Coronary artery (tissue), 2 donors: ENCODE data around the gene RS1.

Source experiments
- DNase-seq: peaks from one replicate; pipeline ENCODE4 v3.0.0-alpha.2; 2017; ENCODE audit warnings: low spot score
- H3K27ac ChIP-seq, 2 donors: fragments of 200-600 bp; sonication (generic); one replicate each; pipeline ENCODE4 v1.5.1; 2016 to 2019
- H3K4me3 ChIP-seq: fragments of 200-600 bp; sonication (generic); 2 replicates; pipeline ENCODE4 v1.5.1; 2016; ENCODE audit warnings: mild to moderate bottlenecking, moderate library complexity
- TF ChIP-seq, protein P1 (sequence below): fragments of 200-600 bp; sonication (generic); IDR thresholded peaks from one replicate; pipeline ENCODE4 v1.5.1; 2019; ENCODE audit warnings: antibody characterized with exemption

RS1 gene

DNA sequence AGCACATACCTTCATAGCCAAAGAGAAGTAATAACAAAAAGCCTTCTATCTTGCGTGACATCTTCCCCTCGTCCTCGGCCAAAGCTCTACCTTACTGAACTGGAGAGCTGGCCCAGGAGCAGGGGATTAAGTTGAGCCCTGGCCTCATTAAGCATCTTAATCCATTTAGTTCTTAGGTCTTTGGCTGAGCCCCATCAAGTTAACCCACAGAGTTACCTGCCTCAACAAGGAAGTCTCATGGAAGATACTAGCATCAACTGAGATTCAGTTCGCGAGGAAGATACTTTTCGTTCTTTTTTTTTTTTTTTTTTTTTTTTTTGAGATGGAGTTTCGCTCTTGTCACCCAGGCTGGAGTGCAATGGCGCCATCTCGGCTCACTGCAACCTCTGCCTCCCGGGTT lies at the start of gene RS1:
Gene RS1, minus strand, starts transcription at position 101 of the 400 bp plus-strand sequence. Its CDS starts 40 bp downstream, at position 61.
- H3K27ac ChIP-seq: no peak within 1 kb of the TSS
- no peak for DNase-seq
- no peak within 1 kb of the TSS for H3K4me3 ChIP-seq
- TF ChIP-seq, protein P1, sequence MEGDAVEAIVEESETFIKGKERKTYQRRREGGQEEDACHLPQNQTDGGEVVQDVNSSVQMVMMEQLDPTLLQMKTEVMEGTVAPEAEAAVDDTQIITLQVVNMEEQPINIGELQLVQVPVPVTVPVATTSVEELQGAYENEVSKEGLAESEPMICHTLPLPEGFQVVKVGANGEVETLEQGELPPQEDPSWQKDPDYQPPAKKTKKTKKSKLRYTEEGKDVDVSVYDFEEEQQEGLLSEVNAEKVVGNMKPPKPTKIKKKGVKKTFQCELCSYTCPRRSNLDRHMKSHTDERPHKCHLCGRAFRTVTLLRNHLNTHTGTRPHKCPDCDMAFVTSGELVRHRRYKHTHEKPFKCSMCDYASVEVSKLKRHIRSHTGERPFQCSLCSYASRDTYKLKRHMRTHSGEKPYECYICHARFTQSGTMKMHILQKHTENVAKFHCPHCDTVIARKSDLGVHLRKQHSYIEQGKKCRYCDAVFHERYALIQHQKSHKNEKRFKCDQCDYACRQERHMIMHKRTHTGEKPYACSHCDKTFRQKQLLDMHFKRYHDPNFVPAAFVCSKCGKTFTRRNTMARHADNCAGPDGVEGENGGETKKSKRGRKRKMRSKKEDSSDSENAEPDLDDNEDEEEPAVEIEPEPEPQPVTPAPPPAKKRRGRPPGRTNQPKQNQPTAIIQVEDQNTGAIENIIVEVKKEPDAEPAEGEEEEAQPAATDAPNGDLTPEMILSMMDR: no peak

DNA sequence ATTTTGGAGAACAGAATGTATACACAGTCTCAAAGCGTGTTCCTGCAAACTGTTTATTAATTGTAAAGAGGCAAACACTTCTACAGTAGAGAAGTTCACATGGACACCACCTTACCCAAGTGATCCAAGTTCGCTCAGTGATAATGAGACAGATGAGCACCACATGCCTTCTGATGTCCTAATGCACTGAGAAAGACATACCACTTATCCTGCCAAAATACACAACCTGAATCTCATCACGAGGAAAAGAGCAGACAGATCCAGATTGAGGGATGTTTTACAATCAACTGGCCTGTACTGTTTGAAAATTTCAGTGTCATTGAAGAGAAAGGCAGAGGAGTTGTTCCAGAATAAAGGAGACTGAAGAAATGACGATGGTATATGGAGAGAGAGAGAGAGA lies 47.9 kb upstream of the RS1 start:
- DNase-seq: no peak
- TF ChIP-seq, protein P1: no peak

DNA sequence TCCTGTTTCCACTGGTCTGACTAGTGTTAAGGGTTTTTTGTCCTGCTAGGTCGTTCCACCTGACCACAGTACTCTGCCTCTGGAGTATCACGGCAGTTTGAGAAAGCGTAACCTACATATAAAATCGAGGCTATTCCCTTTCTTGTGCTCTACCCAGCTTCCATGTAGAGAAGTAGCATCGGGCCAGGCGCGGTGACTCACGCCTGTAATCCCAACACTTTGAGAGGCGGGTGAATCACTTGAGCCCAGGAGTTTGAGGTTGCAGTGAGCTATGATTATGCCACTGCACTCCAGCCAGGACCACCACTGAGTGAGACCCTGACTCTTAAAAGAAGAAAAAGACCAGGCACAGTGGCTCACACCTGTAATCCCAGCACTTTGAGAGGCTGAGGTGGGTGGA lies 43.0 kb upstream of the RS1 start:
- Histone ChIP-seq H3K27ac (no peak overlapping the region), H3K4me3 (no peak overlapping the region)
- TF ChIP-seq, protein P1: no peak
- no peak for DNase-seq

More for the DNA sequence above, 47.9 kb upstream of the RS1 start:
- no peak overlapping the region for H3K27ac ChIP-seq
- no peak overlapping the region for H3K4me3 ChIP-seq

DNA sequence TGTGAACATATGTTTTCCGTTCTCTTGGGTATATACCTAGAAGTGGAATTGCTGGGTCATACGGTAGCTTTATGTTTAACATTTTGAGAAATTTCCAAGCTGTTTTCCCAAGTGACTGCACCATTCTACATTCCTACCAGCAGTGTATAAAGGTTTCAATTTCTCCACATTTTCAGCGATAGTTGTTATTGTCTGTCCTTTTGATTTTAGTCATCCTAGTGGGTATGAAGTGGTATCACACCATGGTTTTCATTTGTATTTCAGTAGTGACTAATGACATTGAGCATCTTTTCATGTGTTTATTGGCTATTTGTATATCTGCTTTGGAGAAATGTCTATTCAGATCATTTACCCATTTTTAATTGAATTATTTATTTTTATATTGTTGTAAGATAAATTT lies 37.9 kb upstream of the RS1 start:
- DNase-seq: no peak
- Histone ChIP-seq H3K4me3 (no peak overlapping the region), H3K27ac (no peak overlapping the region)
- TF ChIP-seq, protein P1: no peak

DNA sequence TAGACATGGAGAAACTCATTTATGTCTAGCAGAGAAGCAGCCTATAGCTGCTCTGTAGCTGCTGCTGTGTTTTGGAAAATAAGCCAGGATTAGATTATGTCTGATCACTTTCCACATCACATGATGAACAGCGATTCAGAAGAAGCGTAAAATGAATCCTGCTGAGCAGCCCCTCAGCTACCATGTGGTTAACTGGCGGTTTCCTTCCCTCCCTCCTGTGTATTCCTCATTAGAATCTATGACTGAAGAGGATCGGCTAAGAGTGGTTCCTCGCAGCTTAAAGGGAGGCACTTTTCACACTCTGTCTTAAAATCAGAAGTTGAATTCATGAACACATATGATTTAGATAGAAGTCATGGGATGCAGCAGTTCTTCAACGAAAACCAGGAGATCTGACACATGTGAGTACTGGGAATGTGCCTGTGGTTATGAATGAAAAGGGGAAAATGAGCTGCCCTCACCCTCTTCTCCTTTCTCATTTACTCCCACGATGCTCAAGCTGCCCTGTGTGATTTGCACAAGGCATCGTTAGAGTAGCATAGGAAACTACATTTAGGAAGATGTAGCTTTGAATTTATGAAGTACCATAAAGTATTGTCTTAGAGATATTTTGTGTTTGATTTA lies 35.6 kb upstream of the RS1 start, which contains the start of gene PPEF1:
Gene PPEF1, plus strand, starts transcription at position 220 of the 624 bp plus-strand sequence. Its CDS starts 136 bp downstream, at position 356.
- TF ChIP-seq, protein P1: no peak
- Histone ChIP-seq H3K27ac (no peak within 1 kb of the TSS), H3K4me3 (no peak within 1 kb of the TSS)
- DNase-seq: no peak

DNA sequence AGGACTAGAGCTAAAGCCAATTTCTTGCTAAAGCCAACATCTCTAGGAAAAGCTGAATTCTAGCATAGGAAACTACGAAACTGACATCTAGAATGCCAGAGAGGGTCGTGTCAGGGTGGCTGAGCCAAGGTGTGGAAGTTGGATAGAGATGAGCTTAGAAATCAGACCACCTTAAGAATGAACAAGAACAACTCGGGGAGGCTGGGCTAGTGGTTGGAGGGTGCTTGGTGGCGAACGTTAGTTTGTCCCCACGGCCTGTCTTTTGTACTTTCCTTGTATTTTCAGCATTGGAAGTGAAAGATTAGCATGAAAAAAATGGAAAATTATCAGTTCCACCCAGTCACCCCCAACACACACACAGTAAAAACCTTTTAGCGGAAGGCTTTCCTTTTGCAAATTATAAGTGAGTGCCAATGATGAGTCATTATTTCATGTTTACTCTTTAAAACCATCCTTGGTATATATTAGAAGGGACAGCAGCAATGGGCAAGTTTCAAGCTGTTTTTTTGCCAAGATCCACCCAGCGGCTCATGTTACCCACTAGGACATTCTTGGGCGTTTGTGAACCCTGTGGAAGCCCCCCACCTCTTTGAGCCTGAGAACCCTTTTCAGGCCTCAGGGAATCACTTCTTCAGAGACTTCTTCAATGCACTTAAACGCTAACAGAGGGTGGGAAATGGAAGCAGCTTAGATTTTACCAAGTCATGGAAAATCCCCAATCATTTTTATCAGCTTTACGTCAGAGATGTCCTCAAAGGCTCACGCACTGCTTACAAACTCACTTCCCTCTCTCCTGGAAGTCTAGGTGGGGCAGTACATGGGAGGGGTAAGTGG lies 30.7 kb upstream of the RS1 start:
- DNase-seq: no peak
- TF ChIP-seq, protein P1: no peak
- Histone ChIP-seq H3K4me3 (no peak overlapping the region), H3K27ac (peak overlapping the region in 1 of 2 donors; percentile 47)
